ENCODE data around the gene TIAM1. TPM values are rescaled to one million over a fixed set of nuclear protein-coding genes. Genes with fewer than 3 reads are reported as not detected.

The TIAM1 gene
- total and polyA plus RNA-seq, 9 donors = 3.6 to 26.7 (median 7.1) TPM

- DNase-seq = no peak
- no peaks in the 10 kb centered on the region for H3K9me3 ChIP-seq
- 85 to 88% (median 88%) methylated on average over 4 of the region's 4 CpGs for WGBS, 3 donors
- H3K27me3 ChIP-seq = no peaks in the 10 kb centered on the region
- no peak overlapping the region for H3K27ac ChIP-seq
- H3K4me1 ChIP-seq (ENCODE audit: insufficient read depth) = no peaks in the 10 kb centered on the region
- TF ChIP-seq, protein P1, sequence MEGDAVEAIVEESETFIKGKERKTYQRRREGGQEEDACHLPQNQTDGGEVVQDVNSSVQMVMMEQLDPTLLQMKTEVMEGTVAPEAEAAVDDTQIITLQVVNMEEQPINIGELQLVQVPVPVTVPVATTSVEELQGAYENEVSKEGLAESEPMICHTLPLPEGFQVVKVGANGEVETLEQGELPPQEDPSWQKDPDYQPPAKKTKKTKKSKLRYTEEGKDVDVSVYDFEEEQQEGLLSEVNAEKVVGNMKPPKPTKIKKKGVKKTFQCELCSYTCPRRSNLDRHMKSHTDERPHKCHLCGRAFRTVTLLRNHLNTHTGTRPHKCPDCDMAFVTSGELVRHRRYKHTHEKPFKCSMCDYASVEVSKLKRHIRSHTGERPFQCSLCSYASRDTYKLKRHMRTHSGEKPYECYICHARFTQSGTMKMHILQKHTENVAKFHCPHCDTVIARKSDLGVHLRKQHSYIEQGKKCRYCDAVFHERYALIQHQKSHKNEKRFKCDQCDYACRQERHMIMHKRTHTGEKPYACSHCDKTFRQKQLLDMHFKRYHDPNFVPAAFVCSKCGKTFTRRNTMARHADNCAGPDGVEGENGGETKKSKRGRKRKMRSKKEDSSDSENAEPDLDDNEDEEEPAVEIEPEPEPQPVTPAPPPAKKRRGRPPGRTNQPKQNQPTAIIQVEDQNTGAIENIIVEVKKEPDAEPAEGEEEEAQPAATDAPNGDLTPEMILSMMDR (IDR thresholded peaks at IDR 0.05) = no peak
- TF ChIP-seq POLR2A (IDR thresholded peaks at IDR 0.05) (no peak), EP300 (IDR thresholded peaks at IDR 0.05) (no peak)
- intact Hi-C loops (cut with DNase I) = no loop called here
- H3K36me3 ChIP-seq = no peaks in the 10 kb centered on the region
- no peak overlapping the region for H3K4me3 ChIP-seq
These were observed 181.9 kb downstream of the TIAM1 start for GRCh38 chr21:31162079-31162699.

DNA sequence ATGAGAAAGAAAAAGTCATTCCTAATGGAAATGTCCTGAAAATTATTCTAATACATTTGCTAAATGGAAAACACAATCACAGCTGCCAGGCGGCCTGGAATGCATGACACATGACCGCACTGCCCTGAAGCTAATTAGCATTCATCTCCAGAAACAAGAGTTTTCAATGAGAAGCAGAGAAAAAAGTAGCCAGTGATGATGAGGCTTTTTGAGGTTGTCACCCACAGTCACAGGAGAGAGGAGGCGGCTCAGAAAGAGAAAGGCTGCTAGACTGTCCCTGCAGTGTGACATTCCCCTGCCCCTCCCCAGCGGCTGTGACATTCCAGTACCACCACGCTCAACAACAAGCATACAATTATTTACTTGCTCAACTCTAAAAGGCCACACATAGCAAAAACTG lies 182.9 kb downstream of the TIAM1 start:
- Histone ChIP-seq H3K9me3 (no peaks in the 10 kb centered on the region), H3K4me1 (ENCODE audit: insufficient read depth) (no peaks in the 10 kb centered on the region), H3K27me3 (no peaks in the 10 kb centered on the region), H3K4me3 (no peak overlapping the region), H3K27ac (no peak overlapping the region), H3K36me3 (no peaks in the 10 kb centered on the region)
- intact Hi-C loops (cut with DNase I) = no loop called here
- TF ChIP-seq, protein P1 (IDR thresholded peaks at IDR 0.05) = no peak
- TF ChIP-seq POLR2A (IDR thresholded peaks at IDR 0.05) (no peak), EP300 (IDR thresholded peaks at IDR 0.05) (no peak)
- 53 to 63% (median 56%) methylated on average over 5 of the region's 5 CpGs for WGBS, 3 donors
- DNase-seq = no peak

DNA sequence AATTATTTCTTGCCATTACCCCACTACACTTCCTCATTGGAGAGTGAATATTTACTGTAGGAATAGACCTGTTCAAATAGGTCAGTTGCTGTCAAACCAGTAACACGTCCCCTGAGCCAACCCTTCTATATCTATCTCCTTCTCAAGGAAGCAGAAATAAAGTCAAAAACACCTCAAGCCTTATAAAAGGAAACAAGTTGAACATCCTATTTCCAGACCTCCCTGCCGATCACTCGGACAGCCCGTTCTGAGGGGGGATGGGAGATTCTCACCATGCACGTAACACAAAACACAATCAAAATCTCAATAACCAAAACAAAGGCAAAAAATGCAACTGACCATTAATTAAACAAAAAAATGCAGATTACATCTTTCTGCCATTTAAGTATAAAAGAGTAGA lies 184.3 kb downstream of the TIAM1 start:
- TF ChIP-seq, protein P1 (IDR thresholded peaks at IDR 0.05) = no peak
- no peak for TF ChIP-seq POLR2A (IDR thresholded peaks at IDR 0.05)
- TF ChIP-seq EP300 (IDR thresholded peaks at IDR 0.05) = no peak
- Histone ChIP-seq H3K27ac (no peak overlapping the region), H3K27me3 (no peaks in the 10 kb centered on the region), H3K36me3 (no peaks in the 10 kb centered on the region), H3K4me1 (ENCODE audit: insufficient read depth) (no peaks in the 10 kb centered on the region), H3K9me3 (no peaks in the 10 kb centered on the region), H3K4me3 (no peak overlapping the region)
- 80 to 88% (median 82%) methylated on average over 5 of the region's 5 CpGs for WGBS, 3 donors
- intact Hi-C loops (cut with DNase I) = no loop called here
- DNase-seq = no peak

DNA sequence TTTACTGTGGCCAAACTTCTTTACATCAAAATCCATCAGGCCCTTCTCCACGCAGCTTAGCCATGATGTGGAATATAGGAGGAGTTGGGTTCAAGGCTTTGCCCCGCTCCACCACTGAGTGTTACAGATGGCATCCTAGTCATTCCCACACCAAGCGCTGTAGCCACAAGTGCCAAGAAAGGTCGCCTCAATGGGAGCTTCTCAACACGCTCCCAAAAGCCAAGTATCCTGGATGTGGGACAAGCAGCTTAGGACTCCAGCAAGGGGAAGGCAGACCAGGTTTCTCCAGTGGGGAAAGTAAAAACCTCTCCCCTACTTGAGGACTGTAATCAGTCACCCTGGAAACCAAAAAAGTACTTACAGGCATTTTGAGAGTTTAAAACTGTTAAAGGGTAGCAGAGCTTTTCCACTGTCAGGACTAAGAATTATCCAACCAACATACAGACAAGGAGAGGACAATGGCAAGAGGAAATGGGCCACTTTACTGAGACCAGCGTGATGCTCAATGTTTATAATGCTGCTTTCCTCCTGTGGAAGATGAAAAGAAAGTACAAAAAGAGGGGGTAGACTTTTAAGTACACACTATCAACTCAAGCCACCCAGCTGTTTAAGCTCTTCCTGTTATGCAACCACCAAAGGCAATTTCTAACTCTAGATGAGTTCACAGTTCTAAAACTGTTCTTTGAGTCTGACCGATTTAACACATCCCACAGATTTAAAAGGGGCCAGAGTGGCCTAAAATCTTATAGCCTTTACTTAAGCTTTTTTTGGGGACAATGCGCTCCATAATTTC lies 185.1 kb downstream of the TIAM1 start:
- intact Hi-C loops (cut with DNase I) = no loop called here
- H3K27me3 ChIP-seq = no peaks in the 10 kb centered on the region
- peak overlapping the region; percentile 3 for H3K4me3 ChIP-seq
- no peak overlapping the region for H3K27ac ChIP-seq
- WGBS, 3 donors = 76 to 83% (median 78%) methylated on average over 8 of the region's 8 CpGs
- TF ChIP-seq, protein P1 (IDR thresholded peaks at IDR 0.05) = no peak
- TF ChIP-seq POLR2A (IDR thresholded peaks at IDR 0.05) (no peak), EP300 (IDR thresholded peaks at IDR 0.05) (no peak)
- DNase-seq = no peak
- no peaks in the 10 kb centered on the region for H3K4me1 ChIP-seq (ENCODE audit: insufficient read depth)
- no peaks in the 10 kb centered on the region for H3K36me3 ChIP-seq
- no peaks in the 10 kb centered on the region for H3K9me3 ChIP-seq
